ENCODE results near the gene RNF220.

- TF ChIP-seq CTCF (IDR thresholded peaks at IDR 0.05; ENCODE audit: poor library complexity) = no peak
- TF ChIP-seq EZH2phosphoT487 (IDR thresholded peaks at IDR 0.05; ENCODE audit: low read depth, severe bottlenecking, unreplicated experiment) = no peak
Observed at GRCh38 chr1:44484155-44484688, 79.2 kb downstream of the RNF220 start.
